Measurements from ENCODE around the gene CYSLTR2. TPM values are rescaled to one million over a fixed set of nuclear protein-coding genes. Genes with fewer than 3 reads are reported as not detected.

The CYSLTR2 gene
- total and polyA plus RNA-seq, 9 of the 15 experiments (the other 6 are each of a cell fraction or from before 2014, with no cell fraction given), result not detected

- TF ChIP-seq, protein P1, sequence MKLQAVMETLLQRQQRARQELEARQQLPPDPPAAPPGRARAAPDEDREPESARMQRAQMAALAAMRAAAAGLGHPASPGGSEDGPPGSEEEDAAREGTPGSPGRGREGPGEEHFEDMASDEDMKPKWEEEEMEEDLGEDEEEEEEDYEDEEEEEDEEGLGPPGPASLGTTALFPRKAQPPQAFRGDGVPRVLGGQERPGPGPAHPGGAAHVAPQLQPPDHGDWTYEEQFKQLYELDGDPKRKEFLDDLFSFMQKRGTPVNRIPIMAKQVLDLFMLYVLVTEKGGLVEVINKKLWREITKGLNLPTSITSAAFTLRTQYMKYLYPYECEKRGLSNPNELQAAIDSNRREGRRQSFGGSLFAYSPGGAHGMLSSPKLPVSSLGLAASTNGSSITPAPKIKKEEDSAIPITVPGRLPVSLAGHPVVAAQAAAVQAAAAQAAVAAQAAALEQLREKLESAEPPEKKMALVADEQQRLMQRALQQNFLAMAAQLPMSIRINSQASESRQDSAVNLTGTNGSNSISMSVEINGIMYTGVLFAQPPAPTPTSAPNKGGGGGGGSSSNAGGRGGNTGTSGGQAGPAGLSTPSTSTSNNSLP (IDR thresholded peaks at IDR 0.05; ENCODE audit: borderline replicate concordance, low read depth, low read length), result no peak
Observed at GRCh38 chr13:48715977-48716376, 62.2 kb downstream of the CYSLTR2 start (continued).

DNA sequence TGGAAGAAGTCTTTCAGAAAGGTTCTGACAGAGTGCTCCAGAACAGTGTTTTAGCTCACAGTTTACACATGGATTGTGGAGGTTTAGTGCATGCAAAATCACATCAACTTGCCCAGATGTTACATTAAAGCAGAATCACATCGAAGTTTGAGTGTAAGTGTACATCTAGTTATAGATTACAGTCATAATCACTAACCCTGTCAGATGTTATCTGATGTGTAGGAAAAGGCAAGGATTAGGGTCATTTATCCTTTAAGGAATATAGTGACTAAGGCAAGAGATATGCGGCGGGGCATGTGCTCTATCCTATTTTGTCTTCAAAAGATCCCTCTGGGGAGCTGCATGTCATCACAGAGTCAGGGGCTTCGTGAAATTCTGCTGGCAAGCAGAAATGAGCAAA is 66.9 kb downstream of the CYSLTR2 start:
- CTCF ChIA-PET (ENCODE audit: low intra/inter-chr PET ratio), result no interaction called here
- DNase-seq (ENCODE audit: extremely low read depth in 1 of 4, low spot score in 3 of 4) (no peak), ATAC-seq (no peak), FAIRE-seq (no peak)
- Histone ChIP-seq H4K20me1 (replicated peaks; ENCODE audit: control insufficient read depth, insufficient read depth, low read length) (no peaks in the 10 kb centered on the region), H3K27me3 (ENCODE audit: control insufficient read depth in 2 of 2, insufficient read depth in 2 of 2, low read length in 2 of 2) (no peaks in the 10 kb centered on the region), H3K4me3 (no peak overlapping the region), H3K9me1 (ENCODE audit: control insufficient read depth, insufficient read depth, low read length) (no peaks in the 10 kb centered on the region), H3K79me2 (ENCODE audit: control insufficient read depth, insufficient read depth, low read length) (no peaks in the 10 kb centered on the region), H3K9me3 (replicated peaks; ENCODE audit: control insufficient read depth, insufficient read depth, low read depth, low read length) (no peaks in the 10 kb centered on the region), H3K9ac (ENCODE audit: insufficient read depth in 1 of 2, low read depth in 2 of 2, low read length in 2 of 2) (no peak overlapping the region), H3K27ac (ENCODE audit: extremely low read depth, low read depth, low read length) (no peak overlapping the region), H3K4me2 (ENCODE audit: insufficient read depth, low read length) (no peak overlapping the region), H3K36me3 (ENCODE audit: control insufficient read depth, insufficient read depth, low read length) (no peaks in the 10 kb centered on the region), H3K4me1 (replicated peaks in 1 of 2; ENCODE audit: control insufficient read depth in 2 of 2, insufficient read depth in 2 of 2, low read length in 2 of 2) (no peaks in the 10 kb centered on the region), H2AFZ (ENCODE audit: low read depth, low read length) (no peak overlapping the region)
- BruUV-seq (replicated peaks), result no TSS peak
- TF ChIP-seq ZNF740 (CRISPR knock-in tag; IDR thresholded peaks at IDR 0.05), result no peak
- TF ChIP-seq ZNF740 (tag; IDR thresholded peaks at IDR 0.05), result no peak
- no peak for TF ChIP-seq ATF4 (CRISPR knock-in tag; IDR thresholded peaks at IDR 0.05)
- TF ChIP-seq NCOA4 (IDR thresholded peaks at IDR 0.05; ENCODE audit: partially characterized antibody), result no peak
- no peak for TF ChIP-seq CHD4 (IDR thresholded peaks at IDR 0.05; ENCODE audit: insufficient read depth, insufficient replicate concordance, low read depth, low read length, poor library complexity, severe bottlenecking)
- intact Hi-C loops (cut with micrococcal nuclease), result no loop called here
- POLR2A ChIA-PET, result no interaction called here
- WGBS (ENCODE audit: insufficient coverage, low coverage, missing lambda C conversion rate), result 0% methylated on average over 4 of the region's 4 CpGs
- in situ Hi-C loops (cut with MboI), result no loop called here

All from K562 (cell line).